Vagina (tissue), 2 donors: Measurements from ENCODE around the gene ACOX3.

Source experiments
- POLR2A ChIP-seq, 2 donors: fragments of 450-650 bp; IDR thresholded peaks; one replicate each; pipeline ENCODE4 v1.6.1; 2017; ENCODE audit warnings: antibody characterized with exemption in 2 of 2, mild to moderate bottlenecking in 2 of 2, moderate library complexity in 2 of 2
- POLR2AphosphoS5 ChIP-seq, 2 donors: sonication (generic); formaldehyde crosslinking; IDR thresholded peaks; one replicate each; pipeline ENCODE4 v1.9.0; 2017; ENCODE audit warnings: antibody characterized with exemption in 2 of 2, mild to moderate bottlenecking in 2 of 2, low read depth in 1 of 2; ENCODE audit not compliant: insufficient read depth in 1 of 2
- TF ChIP-seq, protein P1 (sequence below), 3 experiments: fragments of 450-650 bp in 2 of 3; fragments of 200-600 bp in 1 of 3; sonication (generic) in 1 of 3; IDR thresholded peaks; one replicate each; pipeline ENCODE4 v1.5.1; 2017 to 2019; ENCODE audit warnings: antibody characterized with exemption in 3 of 3, mild to moderate bottlenecking in 2 of 3, moderate library complexity in 2 of 3

DNA sequence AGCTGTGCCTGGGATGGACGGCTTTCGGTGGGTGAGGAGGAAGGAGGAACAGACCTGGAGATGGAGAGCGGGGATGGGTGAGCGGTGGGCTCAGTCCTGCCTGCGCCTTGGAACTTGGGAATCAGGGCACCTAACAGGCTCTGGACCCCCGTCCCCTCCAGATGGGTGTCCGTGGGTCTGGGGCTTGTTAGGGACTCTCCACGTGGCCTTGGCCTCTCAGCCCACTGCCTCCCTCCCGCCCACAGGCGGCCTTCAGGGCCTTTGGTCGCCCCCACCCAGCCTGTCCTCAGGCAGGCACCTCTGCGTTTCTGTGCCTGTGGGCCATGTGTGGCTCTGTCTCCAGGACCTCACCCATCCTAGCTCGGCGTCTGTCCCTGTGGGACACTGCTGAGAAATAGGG is 29.0 kb upstream of the ACOX3 start:
- TF ChIP-seq, protein P1, sequence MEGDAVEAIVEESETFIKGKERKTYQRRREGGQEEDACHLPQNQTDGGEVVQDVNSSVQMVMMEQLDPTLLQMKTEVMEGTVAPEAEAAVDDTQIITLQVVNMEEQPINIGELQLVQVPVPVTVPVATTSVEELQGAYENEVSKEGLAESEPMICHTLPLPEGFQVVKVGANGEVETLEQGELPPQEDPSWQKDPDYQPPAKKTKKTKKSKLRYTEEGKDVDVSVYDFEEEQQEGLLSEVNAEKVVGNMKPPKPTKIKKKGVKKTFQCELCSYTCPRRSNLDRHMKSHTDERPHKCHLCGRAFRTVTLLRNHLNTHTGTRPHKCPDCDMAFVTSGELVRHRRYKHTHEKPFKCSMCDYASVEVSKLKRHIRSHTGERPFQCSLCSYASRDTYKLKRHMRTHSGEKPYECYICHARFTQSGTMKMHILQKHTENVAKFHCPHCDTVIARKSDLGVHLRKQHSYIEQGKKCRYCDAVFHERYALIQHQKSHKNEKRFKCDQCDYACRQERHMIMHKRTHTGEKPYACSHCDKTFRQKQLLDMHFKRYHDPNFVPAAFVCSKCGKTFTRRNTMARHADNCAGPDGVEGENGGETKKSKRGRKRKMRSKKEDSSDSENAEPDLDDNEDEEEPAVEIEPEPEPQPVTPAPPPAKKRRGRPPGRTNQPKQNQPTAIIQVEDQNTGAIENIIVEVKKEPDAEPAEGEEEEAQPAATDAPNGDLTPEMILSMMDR (IDR thresholded peaks at IDR 0.05): no peak
- no peak for TF ChIP-seq POLR2A (IDR thresholded peaks at IDR 0.05)
- TF ChIP-seq POLR2AphosphoS5 (IDR thresholded peaks at IDR 0.05; ENCODE audit: insufficient read depth in 1 of 2, low read depth in 1 of 2): no peak
